HCT116 (cell line): ENCODE data around the gene UQCRFS1. TPM values are rescaled to one million over a fixed set of nuclear protein-coding genes. Genes with fewer than 3 reads are reported as not detected.
"Not testable (repeated sequence)": the region's sequence is repeated elsewhere in the genome, so short reads cannot be mapped to it uniquely, and the experiment has no call there.

ENCODE experiments used
- ATAC-seq: fragments of 200-7000 bp; cut with Tn5 transposase; 2 replicates; pipeline ENCODE4 v1.9.1; 2020; ENCODE audit warnings: mild to moderate bottlenecking, moderate library complexity
- BruUV-seq: library from RNA; stranded (reverse); fragments of 400-500 nt; replicated peaks from 2 replicates; lab custom pipeline; 2021; lab: Mats Ljungman, UMichigan
- CTCF ChIA-PET: fragments of 300-600 bp; sonication (Branson Sonifier 250); formaldehyde crosslinking; loops from one replicate; lab custom pipeline; 2021; ENCODE audit warnings: antibody characterized with exemption; lab: Charles Lee
- POLR2A ChIA-PET: fragments of 300-600, 350-600 bp; sonication (Branson Sonifier 250); formaldehyde crosslinking; loops from one replicate; lab custom pipeline; 2021; ENCODE audit warnings: antibody characterized with exemption; lab: Charles Lee
- RAD21 ChIA-PET, 2 experiments: fragments of 300-600 bp; sonication (Branson Sonifier 250); formaldehyde crosslinking; loops; one replicate each; lab custom pipeline; 2023; ENCODE audit warnings: low total read pairs in 2 of 2; ENCODE audit not compliant: uncharacterized antibody in 2 of 2, unreplicated experiment in 2 of 2, low non-redundant PET in 1 of 2; lab: Charles Lee
- DNase-seq: peaks from one replicate; pipeline ENCODE4 v3.0.0-alpha.2; 2010; ENCODE audit warnings: low read depth, low spot score
- H2AFZ ChIP-seq: fragments of 200-600 bp; shearing (Covaris generic), sonication (generic); 2 replicates; pipeline ENCODE4 v1.6.1; 2017; ENCODE audit warnings: low read depth, mixed run types, mixed read lengths, antibody characterized with exemption, low read length; ENCODE audit not compliant: poor library complexity, severe bottlenecking
- H3K27ac ChIP-seq: 2 replicates; pipeline ENCODE4 v1.5.1; 2012; ENCODE audit warnings: low read depth, low read length
- H3K27me3 ChIP-seq: fragments of 200-600 bp; sonication (generic); 2 replicates; pipeline ENCODE4 v1.6.1; 2016; ENCODE audit warnings: mixed run types, low read length, mixed read lengths; ENCODE audit not compliant: insufficient read depth
- H3K36me3 ChIP-seq, 2 experiments: fragments of 200-500 bp in 1 of 2; fragments of 200-600 bp in 1 of 2; sonication (Bioruptor generic) in 1 of 2; sonication (generic) in 1 of 2; 2 replicates each; pipeline versions ENCODE4 v1.5.1 to v1.6.1; 2014 to 2016; ENCODE audit warnings: low read length in 2 of 2, inconsistent platforms in 1 of 2, mixed read lengths in 1 of 2, mixed run types in 1 of 2; ENCODE audit not compliant: insufficient read depth in 2 of 2, control insufficient read depth in 1 of 2
- H3K4me1 ChIP-seq, 2 experiments: fragments of 200-600 bp in 1 of 2; sonication (generic) in 1 of 2; 2 replicates each; pipeline versions ENCODE4 v1.5.1 to v1.6.1; 2012 to 2017; ENCODE audit warnings: low read length in 2 of 2, inconsistent platforms in 1 of 2, mild to moderate bottlenecking in 1 of 2, mixed read lengths in 1 of 2, mixed run types in 1 of 2, moderate library complexity in 1 of 2; ENCODE audit not compliant: insufficient read depth in 2 of 2, control insufficient read depth in 1 of 2
- H3K4me2 ChIP-seq: fragments of 200-600 bp; sonication (generic); 2 replicates; pipeline ENCODE4 v1.6.1; 2017; ENCODE audit warnings: mixed run types, low read length, mixed read lengths
- H3K4me3 ChIP-seq, 2 experiments: fragments of 200-600 bp in 1 of 2; sonication (generic) in 1 of 2; replicated peaks in 1 of 2; 2 replicates each; pipeline ENCODE4 v1.5.1; 2011 to 2016; ENCODE audit warnings: low read length in 2 of 2, control low read depth in 1 of 2, low read depth in 1 of 2, mild to moderate bottlenecking in 1 of 2, mixed read lengths in 1 of 2, mixed run types in 1 of 2
- H3K79me2 ChIP-seq: fragments of 200-600 bp; sonication (generic); 2 replicates; pipeline ENCODE4 v1.6.1; 2017; ENCODE audit warnings: mild to moderate bottlenecking, mixed run types, low read length, moderate library complexity, mixed read lengths; ENCODE audit not compliant: insufficient read depth
- H3K9ac ChIP-seq: fragments of 200-600 bp; sonication (generic); 2 replicates; pipeline ENCODE4 v1.6.1; 2016; ENCODE audit warnings: low read length, mixed read lengths
- H3K9me2 ChIP-seq: fragments of 200-600 bp; sonication (generic), shearing (Covaris generic); 2 replicates; pipeline ENCODE4 v1.6.1; 2017; ENCODE audit warnings: mixed run types, mild to moderate bottlenecking, moderate library complexity; ENCODE audit not compliant: insufficient read depth
- H3K9me3 ChIP-seq, 2 experiments: fragments of 200-500 bp in 1 of 2; fragments of 200-600 bp in 1 of 2; sonication (Bioruptor generic) in 1 of 2; sonication (generic) in 1 of 2; 2 replicates each; pipeline ENCODE4 v1.6.1; 2014 to 2017; ENCODE audit warnings: low read length in 2 of 2, mixed read lengths in 2 of 2, inconsistent platforms in 1 of 2, low read depth in 1 of 2, mild to moderate bottlenecking in 1 of 2, mixed run types in 1 of 2, moderate library complexity in 1 of 2; ENCODE audit not compliant: control insufficient read depth in 1 of 2, insufficient read depth in 1 of 2
- H4K20me1 ChIP-seq: fragments of 200-600 bp; sonication (generic), shearing (Covaris generic); 2 replicates; pipeline ENCODE4 v1.6.1; 2017; ENCODE audit warnings: mixed run types, mild to moderate bottlenecking, moderate library complexity; ENCODE audit not compliant: insufficient read depth
- intact Hi-C: fragments of 100-400 bp; cut with micrococcal nuclease; formaldehyde crosslinking; loops from 2 replicates; pipeline ENCODE4 v1.10.0; 2022
- total RNA-seq: library from RNA; stranded (reverse); gene quantifications from one replicate; pipeline ENCODE4 v1.2.1, GENCODE V29; 2021; ENCODE audit not compliant: unreplicated experiment

The UQCRFS1 gene
- total RNA-seq, 1 experiment from 2014 or later, result 45.8 TPM

DNA sequence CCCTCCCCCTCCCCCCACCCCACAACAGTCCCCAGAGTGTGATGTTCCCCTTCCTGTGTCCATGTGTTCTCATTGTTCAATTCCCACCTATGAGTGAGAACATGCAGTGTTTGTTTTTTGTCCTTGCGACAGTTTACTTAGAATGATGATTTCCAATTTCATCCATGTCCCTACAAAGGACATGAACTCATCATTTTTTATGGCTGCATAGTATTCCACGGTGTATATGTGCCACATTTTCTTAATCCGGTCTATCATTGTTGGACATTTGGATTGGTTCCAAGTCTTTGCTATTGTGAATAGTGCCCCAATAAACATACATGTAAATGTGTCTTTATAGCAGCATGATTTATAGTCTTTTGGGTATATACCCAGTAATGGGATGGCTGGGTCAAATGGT is 2.4 kb downstream of the UQCRFS1 start:
- H3K27ac ChIP-seq, RAD21 ChIA-PET, H3K9me3 ChIP-seq, CTCF ChIA-PET, BruUV-seq, intact Hi-C loops, POLR2A ChIA-PET, H3K9me2 ChIP-seq, ATAC-seq, H3K9ac ChIP-seq, H3K27me3 ChIP-seq, H3K4me3 ChIP-seq, H3K4me2 ChIP-seq, H2AFZ ChIP-seq, DNase-seq: not testable (repeated sequence)
- peaks cover 3 to 16% of the 10 kb centered on the region in 2 experiments; a peak in 3 of 4 replicates for H3K4me1 ChIP-seq
- peaks cover 15% of the 10 kb centered on the region; the same call in 1 of the 2 replicates for H4K20me1 ChIP-seq
- peaks cover 60% of the 10 kb centered on the region for H3K79me2 ChIP-seq
- H3K36me3 ChIP-seq, result peaks cover 7 to 21% of the 10 kb centered on the region in 2 experiments; a peak in 3 of 4 replicates

DNA sequence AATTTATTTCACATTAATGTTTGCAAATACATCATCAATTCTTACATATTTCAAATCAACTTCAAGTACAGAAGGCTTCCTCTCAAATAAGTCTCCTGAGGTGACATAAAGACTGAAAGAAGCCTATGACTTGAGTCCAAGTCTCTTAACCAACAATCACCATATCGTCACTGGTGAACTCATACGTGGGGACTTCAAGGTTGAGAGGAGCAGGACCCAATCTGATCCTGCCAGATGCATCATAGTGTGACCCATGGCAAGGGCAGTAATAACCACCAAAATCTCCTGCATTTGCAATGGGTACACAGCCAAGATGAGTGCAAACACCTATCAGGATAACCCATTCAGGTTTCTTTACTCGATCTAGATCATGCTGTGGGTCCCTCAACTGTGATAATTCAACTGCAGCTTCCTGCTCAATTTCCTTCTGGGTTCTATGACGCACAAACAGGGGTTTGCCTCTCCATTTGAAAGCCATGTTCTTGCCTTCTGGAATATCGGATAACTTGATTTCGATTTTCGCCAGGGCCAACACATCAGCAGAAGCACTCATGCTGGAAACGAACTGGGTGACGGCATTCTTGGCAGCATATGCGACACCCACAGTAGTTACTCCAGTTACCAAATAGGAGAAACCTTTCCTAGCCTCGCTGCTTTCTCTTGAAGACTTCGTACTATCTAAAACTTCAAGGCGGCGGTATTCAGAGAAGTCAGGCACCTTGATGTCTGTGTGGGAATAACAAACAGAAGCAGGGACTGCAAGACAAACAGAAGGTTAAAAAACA is 5.4 kb downstream of the UQCRFS1 start:
- POLR2A ChIA-PET, CTCF ChIA-PET, H3K4me2 ChIP-seq, H3K27ac ChIP-seq, H2AFZ ChIP-seq, H3K4me3 ChIP-seq, H3K9me2 ChIP-seq, ATAC-seq, intact Hi-C loops, H3K27me3 ChIP-seq, H3K9me3 ChIP-seq, RAD21 ChIA-PET, H3K9ac ChIP-seq, DNase-seq, BruUV-seq: not testable (repeated sequence)
- Histone ChIP-seq H3K36me3 (peaks cover 7 to 21% of the 10 kb centered on the region in 2 experiments; a peak in 3 of 4 replicates), H3K79me2 (peaks cover 57% of the 10 kb centered on the region), H4K20me1 (peaks cover 15% of the 10 kb centered on the region; the same call in 1 of the 2 replicates), H3K4me1 (peaks cover 3 to 10% of the 10 kb centered on the region in 2 experiments; a peak in 2 of 4 replicates)
